ENCODE results near the gene GPR183.

DNA sequence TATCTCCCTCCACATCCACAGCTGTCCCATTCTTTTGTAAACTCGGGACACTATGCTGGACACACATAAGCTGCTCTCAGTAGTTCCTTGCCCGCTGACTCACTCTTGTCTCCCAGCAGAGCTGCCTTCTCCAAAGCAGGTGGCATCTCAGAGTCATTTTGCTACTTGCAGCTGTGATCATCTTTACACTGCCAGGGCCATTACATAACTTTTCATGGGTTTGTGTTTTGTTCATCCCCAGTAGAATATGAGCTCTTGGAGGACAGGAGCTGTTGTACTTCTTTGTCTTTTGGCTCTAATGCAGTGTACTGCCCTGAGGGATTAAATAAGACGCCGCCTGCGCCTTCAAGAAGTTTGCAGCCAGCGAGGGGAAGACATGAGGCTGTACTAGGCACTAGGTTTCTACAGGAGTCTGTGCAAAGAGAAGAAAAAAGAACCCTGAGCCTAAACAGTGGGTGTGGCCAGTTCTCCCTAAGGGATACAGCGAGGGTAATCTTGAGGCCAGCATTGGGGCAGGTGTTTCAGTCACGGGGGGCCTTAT is 40.8 kb upstream of the GPR183 start:
- TF ChIP-seq, protein P1, sequence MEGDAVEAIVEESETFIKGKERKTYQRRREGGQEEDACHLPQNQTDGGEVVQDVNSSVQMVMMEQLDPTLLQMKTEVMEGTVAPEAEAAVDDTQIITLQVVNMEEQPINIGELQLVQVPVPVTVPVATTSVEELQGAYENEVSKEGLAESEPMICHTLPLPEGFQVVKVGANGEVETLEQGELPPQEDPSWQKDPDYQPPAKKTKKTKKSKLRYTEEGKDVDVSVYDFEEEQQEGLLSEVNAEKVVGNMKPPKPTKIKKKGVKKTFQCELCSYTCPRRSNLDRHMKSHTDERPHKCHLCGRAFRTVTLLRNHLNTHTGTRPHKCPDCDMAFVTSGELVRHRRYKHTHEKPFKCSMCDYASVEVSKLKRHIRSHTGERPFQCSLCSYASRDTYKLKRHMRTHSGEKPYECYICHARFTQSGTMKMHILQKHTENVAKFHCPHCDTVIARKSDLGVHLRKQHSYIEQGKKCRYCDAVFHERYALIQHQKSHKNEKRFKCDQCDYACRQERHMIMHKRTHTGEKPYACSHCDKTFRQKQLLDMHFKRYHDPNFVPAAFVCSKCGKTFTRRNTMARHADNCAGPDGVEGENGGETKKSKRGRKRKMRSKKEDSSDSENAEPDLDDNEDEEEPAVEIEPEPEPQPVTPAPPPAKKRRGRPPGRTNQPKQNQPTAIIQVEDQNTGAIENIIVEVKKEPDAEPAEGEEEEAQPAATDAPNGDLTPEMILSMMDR (IDR thresholded peaks at IDR 0.05; ENCODE audit: control extremely low read depth in 1 of 3, insufficient read depth in 1 of 3, low read depth in 1 of 3, low read length in 3 of 3): no peak
- no peak for TF ChIP-seq CEBPB (IDR thresholded peaks at IDR 0.05; ENCODE audit: low read depth, low read length)
- no peak for TF ChIP-seq POLR2A (IDR thresholded peaks at IDR 0.05; ENCODE audit: control extremely low read depth in 1 of 2, low read depth in 2 of 2, low read length in 2 of 2)
- no peak for TF ChIP-seq SIN3A (conservative IDR thresholded peaks at IDR 0.05 in 1 of 2, IDR thresholded peaks at IDR 0.05 in 1 of 2; ENCODE audit: low read depth in 1 of 2, low read length in 2 of 2)
- TF ChIP-seq SIRT6 (IDR thresholded peaks at IDR 0.05; ENCODE audit: low read length): no peak
- TF ChIP-seq JUN (IDR thresholded peaks at IDR 0.05; ENCODE audit: low read depth, low read length): no peak
- no peak for TF ChIP-seq FOSL1 (IDR thresholded peaks at IDR 0.05; ENCODE audit: insufficient read depth, low read depth, low read length)
- no peak for TF ChIP-seq RAD21 (IDR thresholded peaks at IDR 0.05 in 1 of 2, conservative IDR thresholded peaks at IDR 0.05 in 1 of 2; ENCODE audit: low read depth in 2 of 2, low read length in 2 of 2)
- TF ChIP-seq SP1 (IDR thresholded peaks at IDR 0.05; ENCODE audit: low read depth, low read length): no peak
- TF ChIP-seq TEAD4 (IDR thresholded peaks at IDR 0.05; ENCODE audit: low read depth, low read length): no peak
- no peak for TF ChIP-seq EZH2 (IDR thresholded peaks at IDR 0.05; ENCODE audit: low read depth, low read length, severe bottlenecking)
